CD4-positive, alpha-beta T cell treated with Interleukin-6 for 4 hours (primary cell): ENCODE data around the gene NUBP1.
"Not testable (repeated sequence)": the region's sequence is repeated elsewhere in the genome, so short reads cannot be mapped to it uniquely, and the experiment has no call there.

Experiments
- DNase-seq: peaks from one replicate; pipeline ENCODE4 v3.0.0-alpha.2; 2020; ENCODE audit warnings: mixed read lengths

NUBP1 gene

GRCh38 chr16:10743610-10744369 is at the start of gene NUBP1:
TSS of gene NUBP1 (plus strand) at chr16:10743842. CDS start at chr16:10743864, 22 bp downstream.
- DNase-seq, result peak; percentile 99

DNA sequence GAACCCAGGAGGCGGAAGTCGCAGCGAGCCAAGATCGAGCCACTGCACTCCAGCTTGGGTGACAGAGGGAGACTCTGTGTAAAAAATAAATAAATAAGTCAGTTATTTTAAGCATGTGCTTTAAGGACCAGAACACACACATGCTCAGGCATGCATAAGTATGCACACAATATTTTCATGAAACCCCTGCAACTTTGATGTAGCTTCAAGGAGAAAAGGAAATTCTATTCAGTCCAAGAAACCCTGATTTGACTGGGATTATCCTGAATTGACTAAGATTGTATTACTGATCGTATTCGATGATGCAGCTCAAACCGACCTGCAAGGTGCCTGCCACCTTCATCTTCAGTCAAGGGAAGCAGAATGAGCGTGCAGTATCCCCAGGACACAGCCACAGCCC is 49.8 kb upstream of the NUBP1 start:
- no peak for DNase-seq

- DNase-seq, result no peak
These were observed 49.3 kb upstream of the NUBP1 start for GRCh38 chr16:10694306-10694705.

- no peak for DNase-seq
These were observed 48.8 kb upstream of the NUBP1 start, which contains the start of gene TEKT5 for GRCh38 chr16:10694830-10695229. TSS of gene TEKT5 (minus strand) at chr16:10694930. CDS start at chr16:10694873, 57 bp downstream.

DNA sequence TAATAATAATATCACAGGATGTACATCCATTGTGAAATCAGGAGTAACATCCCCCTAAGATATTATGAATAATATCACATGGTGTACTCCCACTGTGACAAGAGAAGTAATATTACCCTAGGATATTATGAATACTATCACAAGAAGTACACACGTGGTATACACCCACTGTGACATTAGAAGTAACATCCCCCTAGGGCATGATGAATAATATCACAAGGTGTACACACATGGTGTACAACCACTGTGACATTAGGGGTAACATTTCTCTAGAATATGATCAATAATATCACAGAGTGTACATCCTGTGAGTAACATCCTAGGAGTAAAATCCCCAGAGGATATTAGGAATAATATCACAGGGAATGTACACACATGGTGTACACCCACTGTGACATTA is 43.9 kb upstream of the NUBP1 start:
- no peak for DNase-seq

DNA sequence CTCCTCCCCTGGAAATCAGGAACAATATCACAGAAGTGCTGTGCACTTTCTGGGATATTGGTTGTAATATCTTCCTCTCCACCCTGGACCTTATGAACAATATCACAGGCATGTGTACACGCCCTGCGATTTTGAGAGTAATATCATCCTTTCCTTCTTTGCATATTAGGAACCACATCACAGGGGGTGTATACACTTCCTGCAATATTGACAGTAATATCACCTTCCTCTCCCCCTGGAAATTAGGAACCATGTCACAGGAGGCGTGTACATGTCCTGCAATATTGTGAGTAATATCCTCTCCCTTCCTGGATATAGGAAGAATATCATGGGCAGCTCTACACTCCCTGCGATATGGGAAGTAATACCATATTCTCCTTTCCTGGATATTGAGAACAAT is 34.7 kb upstream of the NUBP1 start:
- no peak for DNase-seq

DNA sequence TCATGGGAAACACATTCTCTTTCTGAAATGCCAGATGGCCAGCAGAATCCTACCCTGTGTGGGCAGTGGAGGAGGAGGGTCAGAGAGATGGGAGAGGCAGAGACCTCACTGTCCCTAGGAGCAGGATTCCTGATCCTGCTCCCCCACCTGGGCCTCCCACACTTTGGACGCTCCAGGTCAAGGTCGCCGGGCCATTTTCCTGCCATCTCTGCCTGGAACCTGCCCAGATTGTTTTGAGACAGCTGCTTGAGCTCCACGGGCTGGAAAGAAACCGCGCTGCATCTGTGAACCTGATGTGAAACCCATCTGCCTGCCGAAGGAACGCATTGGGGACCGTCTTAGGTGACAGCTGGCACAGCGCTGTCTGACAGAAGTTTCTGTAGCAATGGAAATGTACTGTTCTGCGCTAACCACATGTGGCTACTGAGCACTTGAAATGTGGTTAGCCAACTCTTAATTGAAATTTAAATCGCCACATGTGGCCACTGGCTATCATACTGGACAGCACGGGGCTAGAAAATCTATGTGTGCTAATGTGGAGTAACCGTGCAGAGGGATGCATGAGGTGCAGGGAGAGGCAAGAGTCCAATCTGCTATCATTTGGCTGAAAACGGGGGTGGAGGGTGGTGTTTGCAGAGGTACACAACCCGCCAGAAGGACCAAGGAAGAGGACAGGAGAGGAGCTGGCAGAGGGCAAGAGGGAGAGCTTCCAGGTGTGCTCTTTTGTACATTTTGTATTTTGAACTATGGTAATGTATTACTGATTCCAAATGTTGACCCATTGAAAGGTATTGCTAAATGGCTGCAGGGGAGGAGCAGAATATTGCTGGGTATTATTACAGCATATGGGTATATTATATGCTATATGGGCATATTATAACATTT is 15.4 kb upstream of the NUBP1 start:
- no peak for DNase-seq

GRCh38 chr16:10729104-10730048 is 14.3 kb upstream of the NUBP1 start:
- no peak for DNase-seq

GRCh38 chr16:10731790-10732189 is 11.9 kb upstream of the NUBP1 start:
- DNase-seq, result no peak

DNA sequence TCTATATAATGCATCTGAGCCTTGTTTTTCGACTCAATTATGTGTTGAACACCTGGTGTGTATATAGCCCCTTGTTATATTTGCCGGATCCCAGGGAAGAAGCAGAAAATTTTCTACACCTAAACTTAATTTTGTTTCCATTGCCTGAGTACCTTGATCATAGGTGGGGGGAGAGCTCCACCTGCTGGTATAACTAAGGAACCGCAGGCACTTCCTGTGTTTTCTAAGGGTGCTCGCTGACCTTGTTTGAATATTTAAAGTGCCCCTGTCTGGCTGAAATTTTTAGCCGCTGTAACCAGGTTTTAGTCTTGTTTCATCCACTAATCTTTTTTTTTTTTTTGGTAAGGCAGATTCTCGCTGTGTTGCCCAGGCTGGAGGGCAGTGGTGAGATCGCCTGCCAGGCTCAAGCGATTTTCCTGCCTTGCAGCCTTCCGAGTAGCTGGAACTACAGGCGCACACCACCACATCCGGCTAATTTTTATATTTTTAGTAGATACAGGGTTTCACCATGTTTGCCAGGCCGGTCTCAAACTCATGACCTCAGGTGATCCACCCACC is 6.5 kb upstream of the NUBP1 start:
- DNase-seq, result peak; percentile 76

DNA sequence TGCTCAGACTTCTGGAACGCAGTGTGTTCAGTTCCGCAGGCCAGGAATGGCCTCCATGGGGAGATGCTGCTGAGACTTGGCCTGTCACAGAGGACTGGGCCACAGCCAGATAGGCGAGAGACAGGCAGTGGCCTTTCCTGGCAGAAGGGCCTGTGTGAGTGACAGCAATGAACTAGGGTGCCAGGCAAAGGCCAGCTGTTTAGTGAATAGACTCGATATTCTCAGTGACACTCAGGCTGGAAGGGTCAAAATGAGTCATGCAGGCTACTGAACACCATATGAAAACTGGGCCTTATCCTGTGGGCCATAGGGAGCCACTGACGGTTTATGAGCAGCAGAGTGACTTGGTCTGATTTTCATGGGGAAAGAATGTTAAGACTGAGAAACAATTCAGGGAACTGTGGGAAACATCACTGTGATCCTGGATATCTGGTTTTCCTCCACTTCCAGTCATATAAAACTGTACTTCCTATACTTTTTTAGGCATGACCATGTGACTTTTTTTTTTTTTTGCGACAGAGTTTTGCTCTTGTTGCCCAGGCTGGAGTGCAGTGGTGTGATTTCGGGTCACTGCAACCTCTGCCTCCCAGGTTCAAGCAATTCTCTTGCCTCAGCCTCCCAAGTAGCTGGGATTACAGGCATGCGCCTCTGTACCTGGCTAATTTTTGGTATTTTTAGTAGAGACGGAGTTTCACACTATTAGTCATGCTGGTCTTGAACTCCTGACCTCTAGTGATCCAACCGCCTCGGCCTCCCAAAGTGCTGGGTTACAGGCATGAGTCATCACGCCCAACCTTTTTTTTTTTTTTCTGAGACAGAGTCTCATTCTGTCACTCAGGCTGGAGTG is 5.2 kb upstream of the NUBP1 start:
- DNase-seq, result peak; percentile 45

DNA sequence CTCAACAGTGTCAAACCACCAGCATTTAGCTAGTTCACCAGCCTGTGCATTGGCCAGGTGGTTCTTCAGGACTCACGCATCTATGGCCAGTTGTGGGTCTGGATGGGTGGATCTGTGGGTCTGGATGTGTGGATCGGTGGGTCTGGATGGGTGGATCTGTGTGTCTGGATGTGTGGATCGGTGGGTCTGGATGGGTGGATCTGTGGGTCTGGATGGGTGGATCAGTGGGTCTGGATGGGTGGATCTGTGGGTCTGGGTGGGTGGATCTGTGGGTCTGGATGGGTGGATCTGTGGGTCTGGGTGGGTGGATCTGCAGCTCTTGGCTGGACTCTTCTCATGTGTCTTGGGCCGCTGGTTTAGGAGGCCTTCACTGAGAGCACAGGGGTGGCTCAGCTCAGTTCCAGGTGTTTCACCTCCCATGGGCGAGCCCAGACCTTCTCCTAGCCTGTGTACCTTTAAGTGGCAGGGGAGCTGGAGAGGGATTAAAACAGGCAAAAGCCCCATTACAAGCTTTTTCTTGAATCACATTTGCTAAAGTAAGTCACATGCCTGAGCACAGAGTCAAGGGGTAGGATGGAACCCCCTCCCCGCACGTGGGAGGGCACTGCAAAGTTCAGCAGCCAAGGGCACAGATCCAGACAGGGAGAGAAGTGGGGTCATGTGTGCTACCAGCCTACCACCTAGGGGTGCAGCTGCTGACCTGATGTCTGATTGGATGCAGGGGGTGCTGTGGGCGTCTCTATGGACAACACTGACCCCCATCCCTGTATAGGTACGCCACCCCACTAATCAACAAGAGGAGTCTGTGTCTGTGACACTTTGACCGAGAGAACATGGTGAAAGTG is 3.4 kb upstream of the NUBP1 start:
- DNase-seq, result no peak

DNA sequence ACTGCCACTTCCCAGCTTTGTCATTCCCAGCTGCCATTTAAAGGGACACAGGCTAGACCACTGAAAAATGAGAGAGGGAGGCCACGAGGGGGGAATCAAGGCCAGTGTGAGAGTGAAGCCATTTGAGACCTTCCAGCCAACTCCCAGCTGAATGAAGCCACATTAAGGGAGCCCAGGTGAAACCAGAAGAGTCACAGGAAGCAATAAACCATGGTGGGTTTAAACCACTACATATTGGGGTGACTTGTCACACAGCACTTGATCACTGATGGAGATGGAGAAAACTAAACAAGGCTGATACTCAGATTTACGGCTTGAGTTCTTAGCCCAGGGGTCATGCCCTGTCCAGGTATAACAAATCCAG is 2.8 kb upstream of the NUBP1 start:
- DNase-seq, result no peak

DNA sequence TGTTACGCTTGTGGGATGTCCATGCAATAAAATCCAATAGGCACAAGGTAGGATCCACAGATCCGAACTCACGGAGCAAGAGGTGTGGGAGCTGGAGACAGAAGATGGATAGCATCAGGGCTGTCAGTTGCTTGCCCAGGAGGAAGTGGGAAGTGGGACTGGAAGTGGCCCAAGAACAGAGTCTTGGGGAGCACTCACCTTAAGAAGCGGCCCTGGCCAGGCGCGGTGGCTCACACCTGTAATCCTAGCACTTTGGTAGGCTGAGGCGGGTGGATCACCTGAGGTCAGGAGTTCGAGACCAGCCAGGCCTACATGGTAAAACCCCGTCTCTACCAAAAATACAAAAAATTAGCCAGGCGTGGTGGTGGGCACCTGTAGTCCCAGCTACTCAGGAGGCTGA is 2.4 kb upstream of the NUBP1 start:
- DNase-seq, result not testable (repeated sequence)

GRCh38 chr16:10741844-10742243 is 1.8 kb upstream of the NUBP1 start:
- DNase-seq, result no peak

DNA sequence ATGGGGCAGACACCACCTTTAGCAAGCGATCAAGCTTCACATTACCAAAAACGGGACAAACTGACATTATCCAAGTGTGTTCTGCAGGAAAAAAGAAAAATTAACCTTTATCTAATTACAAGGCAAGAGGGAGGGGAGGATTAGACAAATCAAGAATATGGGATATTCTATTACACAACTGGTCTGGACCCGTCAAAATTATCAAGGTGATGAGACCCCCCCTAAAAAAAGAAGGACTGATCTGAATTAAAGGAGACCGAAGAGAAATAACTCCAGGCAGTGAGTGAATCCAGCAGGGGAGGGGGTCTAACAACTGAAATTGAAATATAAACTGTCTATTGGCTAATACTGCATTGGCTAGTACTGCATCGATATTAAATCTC is 424 bp upstream of the NUBP1 start:
- DNase-seq, result no peak

DNA sequence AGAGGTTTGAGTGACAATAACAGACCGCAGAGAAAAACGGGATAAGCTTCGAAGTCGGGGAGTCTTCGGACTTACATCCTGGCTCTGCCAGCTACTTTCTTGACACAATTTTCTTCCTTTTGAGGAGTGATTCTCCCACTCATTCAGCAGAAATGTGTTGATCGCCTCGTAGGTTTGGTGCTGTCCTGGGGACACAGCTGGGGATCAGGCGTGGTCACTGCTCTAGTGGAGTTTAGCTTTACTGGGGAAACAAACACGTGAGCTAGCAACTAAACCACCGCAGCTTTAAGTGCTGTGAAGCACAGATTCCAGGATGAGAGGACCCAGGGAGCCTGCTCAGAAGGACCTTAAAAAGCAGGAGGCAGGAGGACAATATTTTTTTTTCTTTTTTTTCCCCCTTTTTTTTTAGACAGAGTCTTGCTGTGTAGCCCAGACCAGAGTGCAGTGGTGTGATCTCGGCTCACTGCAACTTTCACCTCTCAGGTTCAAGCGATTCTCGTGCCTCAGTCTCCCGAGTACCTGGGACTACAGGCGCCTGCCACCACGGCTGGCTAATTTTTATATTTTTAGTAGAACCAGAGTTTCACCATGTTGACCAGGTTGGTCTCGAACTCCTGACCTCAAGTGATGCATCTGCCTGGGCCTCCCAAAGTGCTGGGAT is 858 bp downstream of the NUBP1 start:
- DNase-seq, result no peak

- no peak for DNase-seq
These were observed 2.2 kb downstream of the NUBP1 start for GRCh38 chr16:10745841-10746240.

- DNase-seq, result no peak
These were observed 7.2 kb downstream of the NUBP1 start for GRCh38 chr16:10750793-10751192.

DNA sequence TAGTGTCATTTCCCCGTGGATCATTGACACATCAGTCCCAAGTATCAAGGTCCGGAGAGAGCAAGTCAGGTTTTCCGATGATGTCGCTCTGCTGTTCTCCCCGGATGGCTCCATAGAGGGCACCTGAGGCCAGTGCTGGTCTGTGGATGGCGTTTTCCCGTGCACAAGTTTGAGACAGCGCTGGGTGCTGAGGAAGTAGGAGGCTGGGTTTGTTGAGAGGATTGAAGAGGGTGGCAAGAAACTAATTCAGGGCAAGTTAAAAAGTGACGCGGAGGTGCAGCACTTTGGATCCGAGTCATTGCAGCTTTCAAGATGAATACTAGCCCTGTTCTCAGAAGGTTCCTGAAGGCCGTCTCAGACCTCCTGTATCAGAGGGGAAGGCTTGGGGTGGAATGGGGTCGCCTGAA is 7.7 kb downstream of the NUBP1 start:
- DNase-seq, result no peak
